Gastroesophageal sphincter (tissue), 3 donors: Measurements from ENCODE around the gene SPAG4.

Experiments
- POLR2A ChIP-seq, 2 donors: fragments of 450-650 bp; IDR thresholded peaks; one replicate each; pipeline ENCODE4 v1.6.1; 2017; ENCODE audit warnings: antibody characterized with exemption in 2 of 2, mild to moderate bottlenecking in 2 of 2, moderate library complexity in 1 of 2
- POLR2AphosphoS5 ChIP-seq: sonication (generic); formaldehyde crosslinking; IDR thresholded peaks from one replicate; pipeline ENCODE4 v1.6.1; 2017; ENCODE audit warnings: antibody characterized with exemption
- TF ChIP-seq, protein P1 (sequence below), 4 experiments: fragments of 200-600 bp in 2 of 4; fragments of 450-650 bp in 2 of 4; sonication (generic) in 1 of 4; IDR thresholded peaks; one replicate each; pipeline ENCODE4 v1.5.1; 2017 to 2019; ENCODE audit warnings: antibody characterized with exemption in 4 of 4, mild to moderate bottlenecking in 2 of 4, moderate library complexity in 2 of 4

GRCh38 chr20:35579196-35579595, 36.4 kb upstream of the SPAG4 start:
- TF ChIP-seq, protein P1, sequence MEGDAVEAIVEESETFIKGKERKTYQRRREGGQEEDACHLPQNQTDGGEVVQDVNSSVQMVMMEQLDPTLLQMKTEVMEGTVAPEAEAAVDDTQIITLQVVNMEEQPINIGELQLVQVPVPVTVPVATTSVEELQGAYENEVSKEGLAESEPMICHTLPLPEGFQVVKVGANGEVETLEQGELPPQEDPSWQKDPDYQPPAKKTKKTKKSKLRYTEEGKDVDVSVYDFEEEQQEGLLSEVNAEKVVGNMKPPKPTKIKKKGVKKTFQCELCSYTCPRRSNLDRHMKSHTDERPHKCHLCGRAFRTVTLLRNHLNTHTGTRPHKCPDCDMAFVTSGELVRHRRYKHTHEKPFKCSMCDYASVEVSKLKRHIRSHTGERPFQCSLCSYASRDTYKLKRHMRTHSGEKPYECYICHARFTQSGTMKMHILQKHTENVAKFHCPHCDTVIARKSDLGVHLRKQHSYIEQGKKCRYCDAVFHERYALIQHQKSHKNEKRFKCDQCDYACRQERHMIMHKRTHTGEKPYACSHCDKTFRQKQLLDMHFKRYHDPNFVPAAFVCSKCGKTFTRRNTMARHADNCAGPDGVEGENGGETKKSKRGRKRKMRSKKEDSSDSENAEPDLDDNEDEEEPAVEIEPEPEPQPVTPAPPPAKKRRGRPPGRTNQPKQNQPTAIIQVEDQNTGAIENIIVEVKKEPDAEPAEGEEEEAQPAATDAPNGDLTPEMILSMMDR (IDR thresholded peaks at IDR 0.05): no peak
- TF ChIP-seq POLR2A (IDR thresholded peaks at IDR 0.05) (no peak), POLR2AphosphoS5 (no peak)
